GM12892 (cell line): Measurements from ENCODE around the gene CNIH3.

Experiments
- DNase-seq: peaks from one replicate; pipeline ENCODE4 v3.0.0; 2011; ENCODE audit not compliant: insufficient read length
- FAIRE-seq: peaks from 2 replicates; lab custom pipeline; 2011; peaks lifted over from hg19 to GRCh38; lab: Jason Lieb, UNC
- POLR2A ChIP-seq: IDR thresholded peaks from 2 replicates; pipeline ENCODE4 v1.6.1; 2011; ENCODE audit warnings: low read depth, low read length, control low read depth
- POLR2AphosphoS5 ChIP-seq: IDR thresholded peaks from 2 replicates; pipeline ENCODE4 v1.6.1; 2011; ENCODE audit warnings: low read depth, low read length, control low read depth
- TAF1 ChIP-seq: IDR thresholded peaks from 2 replicates; pipeline ENCODE4 v1.6.1; 2011; ENCODE audit warnings: low read depth, mild to moderate bottlenecking, control low read depth, low read length, borderline replicate concordance

CNIH3 gene

DNA sequence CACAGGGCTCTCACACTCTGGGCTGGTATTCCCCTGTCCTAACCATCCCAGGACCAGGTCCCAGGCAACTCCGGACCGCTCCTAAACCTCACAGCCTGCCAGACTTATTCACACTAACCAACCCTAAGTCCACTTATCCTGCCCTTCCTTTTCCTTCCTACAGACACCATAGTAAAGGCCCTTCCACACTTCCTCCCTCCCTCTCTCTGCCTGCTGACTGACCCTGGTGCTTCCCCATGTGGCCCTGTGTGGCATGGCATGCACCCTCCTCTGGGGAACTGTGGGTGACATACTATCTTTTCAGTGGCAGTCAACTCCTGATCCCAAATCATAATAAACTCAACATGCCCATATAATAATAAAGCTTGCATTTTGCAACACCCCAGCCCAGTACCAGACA is 158.3 kb downstream of the CNIH3 start:
- TF ChIP-seq POLR2A (no peak), TAF1 (no peak), POLR2AphosphoS5 (no peak)
- FAIRE-seq (no peak), DNase-seq (no peak)

- DNase-seq, result no peak
- TF ChIP-seq POLR2AphosphoS5, result no peak
- no peak for TF ChIP-seq TAF1
- TF ChIP-seq POLR2A, result no peak
- no peak for FAIRE-seq
Observed at GRCh38 chr1:224777180-224777579, 161.1 kb downstream of the CNIH3 start.

- FAIRE-seq (no peak), DNase-seq (no peak)
- TF ChIP-seq TAF1, result no peak
- no peak for TF ChIP-seq POLR2A
- no peak for TF ChIP-seq POLR2AphosphoS5
Observed at GRCh38 chr1:224779536-224779935, 163.4 kb downstream of the CNIH3 start.

DNA sequence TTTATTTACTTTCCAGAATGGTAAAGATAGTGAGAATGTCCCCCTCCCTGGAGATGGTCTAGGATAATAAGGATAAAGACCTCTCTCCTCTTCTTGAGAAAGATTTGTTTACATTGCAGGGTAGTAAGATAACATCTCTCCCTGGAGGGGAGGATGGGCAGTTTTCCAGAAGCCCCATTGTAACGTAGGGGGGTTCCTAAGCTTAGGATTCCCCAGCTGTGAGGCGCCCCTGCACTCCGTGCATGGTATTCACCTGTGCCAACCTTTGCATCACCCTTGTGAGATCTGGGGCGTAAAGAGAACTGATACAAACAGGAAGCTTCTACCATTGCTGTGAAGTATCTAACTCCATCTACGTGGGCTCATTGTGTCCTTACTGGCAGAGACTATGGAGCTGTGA is 164.6 kb downstream of the CNIH3 start:
- DNase-seq (no peak), FAIRE-seq (no peak)
- TF ChIP-seq TAF1 (no peak), POLR2A (no peak), POLR2AphosphoS5 (no peak)

DNA sequence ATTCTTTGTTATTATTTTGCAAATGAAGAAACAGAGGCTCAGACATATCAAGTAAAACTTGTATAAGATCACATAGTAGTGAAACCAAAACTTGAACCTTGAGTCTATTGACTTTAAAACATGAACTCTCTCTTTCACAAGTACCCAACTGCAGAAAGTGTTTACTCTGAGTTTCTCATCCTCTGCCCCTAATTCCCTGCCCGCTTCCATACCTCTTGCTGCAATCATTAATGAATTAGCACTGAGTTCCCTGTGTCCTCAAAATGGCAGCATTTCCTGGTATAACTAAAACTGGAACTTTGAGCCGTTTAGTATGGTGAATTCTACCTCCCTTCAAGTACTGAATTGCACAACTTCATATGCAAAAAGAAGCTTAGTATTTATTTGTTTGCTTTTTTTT is 165.7 kb downstream of the CNIH3 start:
- DNase-seq (no peak), FAIRE-seq (no peak)
- TF ChIP-seq POLR2A (no peak), TAF1 (no peak), POLR2AphosphoS5 (no peak)

DNA sequence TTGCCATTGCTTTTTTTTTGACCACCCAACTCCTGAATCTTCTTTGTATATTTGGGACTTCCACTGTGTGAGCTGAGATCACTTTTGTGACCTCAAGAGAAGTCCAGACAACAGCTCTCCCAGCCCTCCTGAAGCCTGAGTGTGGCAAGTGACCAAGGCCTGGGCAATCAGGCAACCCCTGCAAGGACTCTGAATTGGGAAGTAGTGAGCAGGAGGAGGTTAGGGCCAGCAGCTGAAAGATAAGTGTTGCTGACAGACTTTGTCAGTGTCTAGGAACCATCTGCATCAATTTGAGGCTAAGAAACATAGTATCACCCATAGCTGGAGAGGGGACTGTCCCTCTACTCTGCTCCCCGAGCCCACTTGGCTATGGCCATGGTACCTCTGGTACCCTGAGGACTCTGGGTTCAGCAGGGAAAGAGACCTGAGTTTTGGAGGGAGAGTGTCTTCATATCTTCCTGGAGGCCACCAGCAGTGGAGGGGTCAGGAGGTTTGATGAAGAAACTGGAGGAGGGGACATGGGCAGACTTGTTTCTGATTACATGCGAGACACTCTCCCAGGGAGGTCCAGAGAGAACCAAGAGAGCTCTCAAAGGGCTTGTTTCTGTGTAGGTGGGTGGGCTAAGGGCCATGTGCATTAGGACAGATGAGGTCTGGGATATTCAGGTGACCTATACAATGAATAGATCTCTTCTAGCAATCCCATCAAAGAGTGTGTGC is 166.3 kb downstream of the CNIH3 start:
- FAIRE-seq (peak; percentile 46), DNase-seq (no peak)
- no peak for TF ChIP-seq POLR2A
- TF ChIP-seq POLR2AphosphoS5, result no peak
- no peak for TF ChIP-seq TAF1

GRCh38 chr1:224783006-224783651 is 167.0 kb downstream of the CNIH3 start:
- DNase-seq (no peak), FAIRE-seq (peak; percentile 90)
- no peak for TF ChIP-seq TAF1

- no peak for TF ChIP-seq POLR2AphosphoS5
- TF ChIP-seq TAF1, result no peak
- no peak for TF ChIP-seq POLR2A
- DNase-seq (no peak), FAIRE-seq (no peak)
Observed at GRCh38 chr1:224784265-224785039, 168.3 kb downstream of the CNIH3 start.

DNA sequence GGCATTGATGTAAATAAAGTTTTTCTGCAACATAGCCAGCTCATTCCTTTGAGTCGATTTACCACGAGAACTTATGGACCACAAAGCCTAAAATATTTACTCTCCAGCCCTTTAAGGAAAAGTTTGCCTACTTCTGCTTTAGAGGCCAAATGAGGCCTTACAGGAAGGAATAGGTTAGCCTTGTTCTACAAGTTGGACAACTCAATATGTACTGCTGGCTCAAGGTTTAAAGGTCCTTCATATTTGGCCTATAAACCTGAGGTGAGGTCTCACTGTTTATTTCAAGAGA is 168.9 kb downstream of the CNIH3 start:
- TF ChIP-seq POLR2AphosphoS5, result no peak
- TF ChIP-seq POLR2A, result no peak
- no peak for TF ChIP-seq TAF1
- no peak for DNase-seq
- FAIRE-seq, result no peak

DNA sequence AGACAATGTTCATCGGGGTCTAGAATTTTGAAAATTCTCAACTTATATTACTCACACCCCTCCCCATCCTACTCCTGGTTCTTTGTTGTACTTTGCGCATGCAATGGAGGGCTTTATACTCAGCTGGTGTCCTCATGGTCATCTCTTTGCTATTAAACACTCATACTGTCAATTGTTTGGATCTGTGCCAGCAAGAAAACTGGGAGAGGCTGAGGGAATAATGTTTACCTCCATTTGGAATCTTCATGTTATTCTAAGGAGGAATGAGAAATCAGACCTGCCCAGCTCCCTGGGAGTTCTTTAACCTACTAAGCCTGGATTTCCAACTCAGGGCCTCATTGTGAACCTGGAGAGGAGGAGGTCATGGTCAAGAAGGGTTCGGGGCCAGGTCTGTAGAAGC is 169.5 kb downstream of the CNIH3 start:
- FAIRE-seq, result no peak
- DNase-seq, result no peak
- TF ChIP-seq POLR2A (no peak), POLR2AphosphoS5 (no peak), TAF1 (no peak)

DNA sequence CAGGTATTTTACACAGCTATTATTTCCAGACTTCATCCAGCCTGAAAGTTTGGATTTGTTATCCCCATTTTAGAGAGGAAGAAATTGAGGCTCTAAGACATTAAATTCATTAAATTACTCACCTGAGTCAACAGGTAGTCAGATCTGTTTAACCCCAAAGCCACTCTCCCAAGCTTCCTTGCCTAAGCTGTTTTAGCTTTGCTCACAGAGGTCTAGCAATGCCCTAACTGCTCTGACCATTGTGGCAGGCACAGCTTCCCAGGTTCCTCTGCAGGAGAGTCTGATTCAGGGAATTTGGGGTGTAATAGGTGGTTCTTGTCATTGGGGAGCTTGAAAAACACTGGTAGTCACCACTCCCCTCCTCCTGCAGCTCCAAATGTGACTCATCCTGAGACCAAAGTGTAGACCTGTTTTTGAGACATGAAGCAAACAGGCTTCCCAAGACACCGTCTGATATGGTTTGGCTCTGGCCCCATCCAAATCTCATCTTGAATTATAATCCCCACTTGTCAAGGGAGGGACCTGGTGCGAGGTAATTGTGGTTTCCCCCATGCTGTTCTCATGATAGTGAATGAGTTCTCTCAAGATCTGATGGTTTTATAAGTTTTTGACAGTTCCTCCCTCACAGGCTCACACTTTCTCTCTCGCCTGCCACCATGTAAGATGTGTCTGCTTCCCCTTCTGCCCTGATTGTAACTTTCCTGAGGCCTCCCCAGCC is 170.6 kb downstream of the CNIH3 start:
- DNase-seq, result no peak
- TF ChIP-seq TAF1, result no peak
- TF ChIP-seq POLR2AphosphoS5, result no peak
- no peak for FAIRE-seq
